T-cell (primary cell): ENCODE results near the gene TGFB1. TPM values are rescaled to one million over a fixed set of nuclear protein-coding genes. Genes with fewer than 3 reads are reported as not detected.
A peak's percentile ranks its signal among the peaks of the same experiment; 100 is the strongest.

Experiments
- ATAC-seq, 4 experiments: fragments of 200-7000 bp in 3 of 4; fragments of 150-1000 bp in 1 of 4; cut with Tn5 transposase; replicated peaks in 1 of 4; 1 replicate in 3 of 4; 2 replicates in 1 of 4; pipeline ENCODE4 v1.10.0; 2021; ENCODE audit warnings: moderate library complexity in 3 of 4, mild to moderate bottlenecking in 2 of 4, moderate number of reproducible peaks in 1 of 4
- CTCF ChIA-PET, 2 donors: fragments of 300-600 bp; sonication (Branson Sonifier 250); formaldehyde crosslinking; loops; one replicate each; lab custom pipeline; 2022; ENCODE audit warnings: antibody characterized with exemption in 2 of 2; lab: Charles Lee
- POLR2A ChIA-PET, 2 donors: fragments of 300-600 bp; sonication (Branson Sonifier 250); formaldehyde crosslinking; loops; one replicate each; lab custom pipeline; 2022; ENCODE audit warnings: antibody characterized with exemption in 2 of 2; lab: Charles Lee
- DNase-seq, 35 experiments: peaks; one replicate each; pipeline versions ENCODE4 v3.0.0 to v3.0.0-alpha.2; 2013 to 2023
- H3K27ac ChIP-seq: one replicate; pipeline ENCODE4 v1.5.1; 2013; ENCODE audit warnings: low read length
- H3K27me3 ChIP-seq, 2 experiments: replicated peaks in 1 of 2; 1 replicate in 1 of 2; 2 replicates in 1 of 2; pipeline versions ENCODE4 v1.6.1 to v1.7.0; 2013; ENCODE audit warnings: low read length in 1 of 2, mixed read lengths in 1 of 2; ENCODE audit not compliant: control insufficient read depth in 2 of 2, insufficient read depth in 2 of 2; ENCODE audit errors: extremely low read depth in 1 of 2
- H3K36me3 ChIP-seq, 2 donors: 1 replicate in 1 of 2; 2 replicates in 1 of 2; pipeline versions ENCODE4 v1.6.1 to v1.7.0; 2013; ENCODE audit warnings: low read length in 1 of 2; ENCODE audit not compliant: control insufficient read depth in 2 of 2, insufficient read depth in 1 of 2; ENCODE audit errors: extremely low read depth in 1 of 2
- H3K4me1 ChIP-seq, 2 experiments: 1 replicate in 1 of 2; 2 replicates in 1 of 2; pipeline versions ENCODE4 v1.6.1 to v1.7.0; 2013; ENCODE audit warnings: low read length in 2 of 2, mixed read lengths in 1 of 2; ENCODE audit not compliant: insufficient read depth in 2 of 2, control insufficient read depth in 1 of 2; ENCODE audit errors: extremely low read depth in 1 of 2
- H3K4me3 ChIP-seq, 2 donors: 1 replicate in 1 of 2; 2 replicates in 1 of 2; pipeline versions ENCODE4 v1.5.1 to v1.7.0; 2013; ENCODE audit warnings: mild to moderate bottlenecking in 2 of 2, low read length in 1 of 2, moderate library complexity in 1 of 2; ENCODE audit not compliant: control insufficient read depth in 1 of 2; ENCODE audit errors: extremely low read depth in 1 of 2
- H3K9me3 ChIP-seq: 2 replicates; pipeline ENCODE4 v1.7.0; 2013
- H3K27ac Mint-ChIP-seq, 2 donors: one replicate each; pipeline ENCODE4 v1.8.0; 2020 to 2021; ENCODE audit warnings: mild to moderate bottlenecking in 2 of 2, mixed read lengths in 2 of 2
- H3K27me3 Mint-ChIP-seq, 2 donors: one replicate each; pipeline ENCODE4 v1.8.0; 2021 to 2022; ENCODE audit warnings: mixed read lengths in 2 of 2
- H3K36me3 Mint-ChIP-seq: one replicate; pipeline ENCODE4 v1.8.0; 2021; ENCODE audit warnings: mixed read lengths
- H3K4me1 Mint-ChIP-seq, 3 donors: one replicate each; pipeline ENCODE4 v1.8.0; 2020 to 2022; ENCODE audit warnings: mixed read lengths in 3 of 3, mild to moderate bottlenecking in 1 of 3
- H3K4me3 Mint-ChIP-seq, 3 donors: one replicate each; pipeline ENCODE4 v1.8.0; 2020 to 2022; ENCODE audit warnings: mild to moderate bottlenecking in 3 of 3, mixed read lengths in 3 of 3, moderate library complexity in 3 of 3
- H3K9me3 Mint-ChIP-seq, 3 donors: one replicate each; pipeline ENCODE4 v1.8.0; 2020 to 2022; ENCODE audit warnings: mixed read lengths in 3 of 3
- WGBS: methylation state at CpG from one replicate; pipeline ENCODE4 v1.1.5; 2013; ENCODE audit warnings: missing lambda C conversion rate; ENCODE audit not compliant: insufficient coverage; 5-methylcytosine and 5-hydroxymethylcytosine counted together
- total RNA-seq, 35 experiments: library from RNA in 6 of 35; stranded (reverse) in 6 of 35; fragments of 120-200 nt in 1 of 35; gene quantifications; one replicate each; pipeline versions ENCODE4 v1.2.1 to v1.2.4 and lab custom pipeline; 2013 to 2026

The TGFB1 gene
- total RNA-seq, 5 donors from 2014 or later (not counting 1 experiment from before 2014, with no cell fraction given): 170 to 412 (median 206) TPM

DNA sequence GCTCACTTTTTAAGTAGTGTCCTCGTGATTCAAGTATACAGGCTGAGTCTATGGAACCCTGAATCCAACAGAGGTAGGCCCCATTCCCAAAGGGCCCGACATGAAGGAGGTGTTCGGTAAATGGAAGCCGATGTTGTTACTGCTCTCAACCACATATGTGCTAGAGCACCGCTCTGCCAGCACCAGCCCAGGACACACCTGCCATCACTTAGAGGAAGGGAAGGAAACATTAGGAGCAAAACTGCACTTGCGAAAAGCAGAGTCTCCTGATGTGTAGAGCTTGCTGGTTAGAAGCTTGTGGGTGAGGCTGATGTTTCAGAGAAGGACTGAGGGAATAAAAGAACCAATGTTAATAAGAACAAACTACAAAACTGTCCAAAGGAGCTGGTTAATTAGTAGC lies 53.2 kb downstream of the TGFB1 start:
- H3K27me3 Mint-ChIP-seq: no peaks in the 10 kb centered on the region
- H3K9me3 ChIP-seq: no peaks in the 10 kb centered on the region
- WGBS: 100% methylated on average over 1 of the region's 6 CpGs
- peaks cover 56 to 93% of the 10 kb centered on the region in 2 experiments for H3K4me1 ChIP-seq
- H3K9me3 Mint-ChIP-seq: no peaks in the 10 kb centered on the region
- ATAC-seq (no peak), DNase-seq (no peak)
- H3K27ac Mint-ChIP-seq: peak overlapping the region; percentile 96 to 99
- H3K27ac ChIP-seq: peak overlapping the region; percentile 97
- H3K4me3 Mint-ChIP-seq: peak overlapping the region in 1 of 3 donors; percentile 48
- H3K27me3 ChIP-seq: no peaks in the 10 kb centered on the region
- H3K4me1 Mint-ChIP-seq: peaks cover 98 to 100% (median 99%) of the 10 kb centered on the region in 3 donors
- H3K4me3 ChIP-seq: no peak overlapping the region
- ChIA-PET POLR2A (interaction anchor here in 1 of 2 donors (1.2 kb wide), 1 partner anchor 37 kb away, joined by 10 read pairs; the partner anchor contains the start of gene HNRNPUL1), CTCF (interaction anchor here in 1 of 2 donors (0.6 to 2.8 kb wide), 2 partner anchors 37 to 119 kb away, joined by 4 to 18 read pairs; partner anchors contain the start of gene HNRNPUL1)
- peaks cover 79% of the 10 kb centered on the region for H3K36me3 Mint-ChIP-seq
- peaks cover 8 to 87% of the 10 kb centered on the region in 2 donors for H3K36me3 ChIP-seq

- Histone ChIP-seq H3K4me1 (peaks cover 48 to 84% of the 10 kb centered on the region in 2 experiments), H3K27me3 (no peaks in the 10 kb centered on the region), H3K9me3 (no peaks in the 10 kb centered on the region), H3K4me3 (no peak overlapping the region), H3K27ac (peak overlapping the region; percentile 97), H3K36me3 (peaks cover 8 to 87% of the 10 kb centered on the region in 2 donors)
- Mint-ChIP-seq H3K27ac (peak overlapping the region; percentile 96 to 99), H3K9me3 (no peaks in the 10 kb centered on the region), H3K4me1 (peaks cover 97 to 100% (median 98%) of the 10 kb centered on the region in 3 donors), H3K4me3 (peak overlapping the region in 2 of 3 donors; percentile 13 to 48), H3K36me3 (peaks cover 79% of the 10 kb centered on the region), H3K27me3 (no peaks in the 10 kb centered on the region)
- POLR2A ChIA-PET: interaction anchor here in 1 of 2 donors (0.6 kb wide), 1 partner anchor 511 kb away, joined by 4 read pairs; no protein-coding TSS in a partner anchor
- DNase-seq: peak in 31 of 35 experiments; percentile 24 to 79 (median 53)
- 25% methylated on average over 4 of the region's 4 CpGs for WGBS
- CTCF ChIA-PET: interaction anchor here in 1 of 2 donors (2.4 kb wide), 1 partner anchor 9 kb away, joined by 9 read pairs; no protein-coding TSS in a partner anchor
- peak in 2 of 4 experiments; percentile 19 to 22 for ATAC-seq
Observed at GRCh38 chr19:41299755-41300089, 54.0 kb downstream of the TGFB1 start.

- ATAC-seq: no peak
- H3K4me3 ChIP-seq: no peak overlapping the region
- H3K4me1 ChIP-seq: peaks cover 44 to 79% of the 10 kb centered on the region in 2 experiments
- Mint-ChIP-seq H3K27me3 (no peaks in the 10 kb centered on the region), H3K4me3 (peak overlapping the region in 1 of 3 donors; percentile 48), H3K36me3 (peaks cover 79% of the 10 kb centered on the region), H3K9me3 (no peaks in the 10 kb centered on the region), H3K27ac (peak overlapping the region; percentile 96 to 99), H3K4me1 (peaks cover 96 to 100% (median 97%) of the 10 kb centered on the region in 3 donors)
- H3K27ac ChIP-seq: peak overlapping the region; percentile 97
- H3K9me3 ChIP-seq: no peaks in the 10 kb centered on the region
- ChIA-PET CTCF (interaction anchor here (1.2 to 2.4 kb wide), 3 partner anchors 9 to 95 kb away, joined by 4 to 9 read pairs (median 7); no protein-coding TSS in a partner anchor), POLR2A (interaction anchor here (0.6 to 2.8 kb wide), 3 partner anchors 35 to 511 kb away, joined by 3 to 14 read pairs (median 4); partner anchors contain the start of gene HNRNPUL1 (in 1 of the 2))
- DNase-seq: peak in 1 of 35 experiments; percentile 25
- H3K27me3 ChIP-seq: no peaks in the 10 kb centered on the region
- WGBS: 74% methylated on average over 8 of the region's 10 CpGs
- peaks cover 8 to 87% of the 10 kb centered on the region in 2 donors for H3K36me3 ChIP-seq
Observed at GRCh38 chr19:41299046-41299754, 54.5 kb downstream of the TGFB1 start.

DNA sequence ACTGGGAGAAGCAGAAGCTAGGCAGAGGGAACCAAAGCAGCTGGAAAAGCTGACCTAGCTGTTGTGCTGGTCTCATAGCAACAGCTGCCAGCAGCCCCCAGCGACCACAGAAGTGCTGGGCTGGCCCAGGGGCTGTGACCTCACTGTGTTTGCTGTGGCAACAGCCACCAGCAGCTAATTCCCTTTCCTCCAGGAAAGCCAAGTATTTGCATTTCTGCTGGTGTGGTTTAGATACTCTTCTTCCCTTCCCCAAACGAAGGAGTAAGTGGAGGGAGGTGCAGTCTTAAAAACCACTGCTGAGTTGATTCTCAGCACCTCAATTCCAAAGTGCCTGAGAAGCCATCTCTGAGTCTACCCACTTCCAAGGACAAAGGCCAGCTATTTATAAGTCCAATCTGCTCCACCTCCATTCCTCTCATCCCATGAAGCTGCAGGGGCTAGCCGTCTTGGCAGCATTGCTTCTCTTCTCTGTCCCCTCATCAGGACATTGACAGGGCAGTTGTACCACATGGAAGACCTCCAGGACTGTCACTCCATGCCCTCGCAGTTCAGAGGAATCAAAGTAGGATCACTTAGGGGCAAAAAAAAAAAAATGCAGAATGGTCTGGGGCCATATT lies 55.3 kb downstream of the TGFB1 start:
- POLR2A ChIA-PET: interaction anchor here (0.6 to 2.8 kb wide), 6 partner anchors 8 to 368 kb away, joined by 3 to 17 read pairs (median 3); partner anchors contain the start of gene HNRNPUL1 (in 1 of the 2)

GRCh38 chr19:41297628-41298347 lies 55.9 kb downstream of the TGFB1 start:
- Mint-ChIP-seq H3K27ac (peak overlapping the region; percentile 96 to 99), H3K4me1 (peaks cover 83 to 87% (median 85%) of the 10 kb centered on the region in 3 donors), H3K4me3 (peak overlapping the region in 2 of 3 donors; percentile 25 to 31), H3K9me3 (no peaks in the 10 kb centered on the region), H3K36me3 (peaks cover 78% of the 10 kb centered on the region), H3K27me3 (no peaks in the 10 kb centered on the region)
- ChIA-PET CTCF (interaction anchor here (1.1 to 2.4 kb wide), 4 partner anchors 11 to 93 kb away, joined by 3 to 9 read pairs (median 6); no protein-coding TSS in a partner anchor), POLR2A (interaction anchor here (0.8 to 2.8 kb wide), 6 partner anchors 9 to 234 kb away, joined by 3 to 17 read pairs (median 3); partner anchors contain the start of gene HNRNPUL1 (in 1 of the 2))
- H3K4me3 ChIP-seq: no peak overlapping the region
- peak in 6 of 35 experiments; percentile 23 to 68 (median 35) for DNase-seq
- ATAC-seq: peak in 3 of 4 experiments; percentile 7 to 34 (median 21)
- H3K9me3 ChIP-seq: no peaks in the 10 kb centered on the region
- peak overlapping the region; percentile 97 for H3K27ac ChIP-seq
- 72% methylated on average over 5 of the region's 7 CpGs for WGBS
- peaks cover 37 to 65% of the 10 kb centered on the region in 2 experiments for H3K4me1 ChIP-seq
- H3K27me3 ChIP-seq: no peaks in the 10 kb centered on the region
- H3K36me3 ChIP-seq: peaks cover 14 to 91% of the 10 kb centered on the region in 2 donors

More for the DNA sequence above, 55.3 kb downstream of the TGFB1 start:
- H3K4me1 ChIP-seq: peaks cover 38 to 72% of the 10 kb centered on the region in 2 experiments
- peak overlapping the region in 2 of 3 donors; percentile 34 to 48 for H3K4me3 Mint-ChIP-seq
- peaks cover 12 to 88% of the 10 kb centered on the region in 2 donors for H3K36me3 ChIP-seq
- peak overlapping the region; percentile 96 to 99 for H3K27ac Mint-ChIP-seq
- H3K27ac ChIP-seq: peak overlapping the region; percentile 97
- H3K27me3 ChIP-seq: no peaks in the 10 kb centered on the region
- peaks cover 89 to 94% (median 90%) of the 10 kb centered on the region in 3 donors for H3K4me1 Mint-ChIP-seq
- H3K4me3 ChIP-seq: no peak overlapping the region
- peak in 28 of 35 experiments; percentile 16 to 70 (median 48) for DNase-seq
- no peaks in the 10 kb centered on the region for H3K9me3 Mint-ChIP-seq
- no peaks in the 10 kb centered on the region for H3K9me3 ChIP-seq
- 89% methylated on average over 1 of the region's 4 CpGs for WGBS
- ATAC-seq: peak in 2 of 4 experiments; percentile 16 to 59
- H3K36me3 Mint-ChIP-seq: peaks cover 78% of the 10 kb centered on the region
- CTCF ChIA-PET: interaction anchor here (1.1 to 2.4 kb wide), 4 partner anchors 10 to 94 kb away, joined by 3 to 9 read pairs (median 6); no protein-coding TSS in a partner anchor
- H3K27me3 Mint-ChIP-seq: no peaks in the 10 kb centered on the region
